GM12892 (cell line): ENCODE results near the gene ATP1B3.

Experiments
- POLR2A ChIP-seq: IDR thresholded peaks from 2 replicates; pipeline ENCODE4 v1.6.1; 2011; ENCODE audit warnings: low read depth, low read length, control low read depth
- POLR2AphosphoS5 ChIP-seq: IDR thresholded peaks from 2 replicates; pipeline ENCODE4 v1.6.1; 2011; ENCODE audit warnings: low read depth, low read length, control low read depth

GRCh38 chr3:141930801-141931200 is 54.4 kb downstream of the ATP1B3 start:
- TF ChIP-seq POLR2A (no peak), POLR2AphosphoS5 (no peak)
